ENCODE data around the gene OR3A2. TPM values are rescaled to one million over a fixed set of nuclear protein-coding genes. Genes with fewer than 3 reads are reported as not detected.

The OR3A2 gene
- total and polyA plus RNA-seq, 9 of the 15 experiments (the other 6 are each of a cell fraction or from before 2014, with no cell fraction given), result not detected

Small RNAs within 50 kb of the gene (small RNA-seq; reads per million reads assigned to genes)
- gene OR1AC1P, result not detected

Other genes with a start within 250 kb of the OR3A2 start
Only the 7 nearest of the 11 such genes appear.
- gene OR3A1, start 87.9 kb downstream of the OR3A2 start, total RNA-seq (2014; rRNA removed), result not detected in 2 replicates
- gene OR3A1, start 87.9 kb downstream of the OR3A2 start, total RNA-seq (2014; rRNA removed; fragmentation: Illumina TruSeq; extraction: Trizol), result not detected in 2 replicates
- not detected in 2 replicates for gene OR3A1, start 87.9 kb downstream of the OR3A2 start, total RNA-seq (2015; rRNA removed; fragmentation: Illumina TruSeq; extraction: Trizol)
- not detected in 2 replicates for gene OR3A1, start 87.9 kb downstream of the OR3A2 start, total RNA-seq (2021)
- not detected in 2 replicates for gene OR3A1, start 87.9 kb downstream of the OR3A2 start, polyA plus RNA-seq (2011; rRNA removed)
- not detected in 2 replicates for gene OR3A1, start 87.9 kb downstream of the OR3A2 start, polyA plus RNA-seq (2014; fragmentation: Illumina TruSeq; extraction: Trizol)
- gene OR3A1, start 87.9 kb downstream of the OR3A2 start, polyA plus RNA-seq (2014; fragmentation: Nextera tagmentation; extraction: Ambion mirVana), result not detected
- gene OR3A1, start 87.9 kb downstream of the OR3A2 start, polyA plus RNA-seq (2014; rRNA removed), result not detected in 2 replicates
- gene OR1E1, start 12.1 kb upstream of the OR3A2 start, total RNA-seq (2014; rRNA removed), result not detected in 2 replicates
- not detected in 2 replicates for gene OR1E1, start 12.1 kb upstream of the OR3A2 start, total RNA-seq (2014; rRNA removed; fragmentation: Illumina TruSeq; extraction: Trizol)
- gene OR1E1, start 12.1 kb upstream of the OR3A2 start, total RNA-seq (2015; rRNA removed; fragmentation: Illumina TruSeq; extraction: Trizol), result not detected in 2 replicates
- not detected in 2 replicates for gene OR1E1, start 12.1 kb upstream of the OR3A2 start, total RNA-seq (2021)
- not detected in 2 replicates for gene OR1E1, start 12.1 kb upstream of the OR3A2 start, polyA plus RNA-seq (2011; rRNA removed)
- gene OR1E1, start 12.1 kb upstream of the OR3A2 start, polyA plus RNA-seq (2014; fragmentation: Illumina TruSeq; extraction: Trizol), result not detected in 2 replicates
- gene OR1E1, start 12.1 kb upstream of the OR3A2 start, polyA plus RNA-seq (2014; fragmentation: Nextera tagmentation; extraction: Ambion mirVana), result not detected
- gene OR1E1, start 12.1 kb upstream of the OR3A2 start, polyA plus RNA-seq (2014; rRNA removed), result not detected in 2 replicates
- gene OR3A3, start 25.1 kb upstream of the OR3A2 start, total RNA-seq (2014; rRNA removed), result not detected in 2 replicates
- gene OR3A3, start 25.1 kb upstream of the OR3A2 start, total RNA-seq (2014; rRNA removed; fragmentation: Illumina TruSeq; extraction: Trizol), result not detected in 2 replicates
- gene OR3A3, start 25.1 kb upstream of the OR3A2 start, total RNA-seq (2015; rRNA removed; fragmentation: Illumina TruSeq; extraction: Trizol), result not detected in 2 replicates
- not detected in 2 replicates for gene OR3A3, start 25.1 kb upstream of the OR3A2 start, total RNA-seq (2021)
- gene OR3A3, start 25.1 kb upstream of the OR3A2 start, polyA plus RNA-seq (2011; rRNA removed), result not detected in 2 replicates
- gene OR3A3, start 25.1 kb upstream of the OR3A2 start, polyA plus RNA-seq (2014; fragmentation: Illumina TruSeq; extraction: Trizol), result not detected in 2 replicates
- not detected for gene OR3A3, start 25.1 kb upstream of the OR3A2 start, polyA plus RNA-seq (2014; fragmentation: Nextera tagmentation; extraction: Ambion mirVana)
- gene OR3A3, start 25.1 kb upstream of the OR3A2 start, polyA plus RNA-seq (2014; rRNA removed), result not detected in 2 replicates
- not detected in 2 replicates for gene OR1E2, start 47.5 kb upstream of the OR3A2 start, total RNA-seq (2014; rRNA removed)
- gene OR1E2, start 47.5 kb upstream of the OR3A2 start, total RNA-seq (2014; rRNA removed; fragmentation: Illumina TruSeq; extraction: Trizol), result not detected in 2 replicates
- gene OR1E2, start 47.5 kb upstream of the OR3A2 start, total RNA-seq (2015; rRNA removed; fragmentation: Illumina TruSeq; extraction: Trizol), result not detected in 2 replicates
- gene OR1E2, start 47.5 kb upstream of the OR3A2 start, total RNA-seq (2021), result not detected in 2 replicates
- not detected in 2 replicates for gene OR1E2, start 47.5 kb upstream of the OR3A2 start, polyA plus RNA-seq (2011; rRNA removed)
- gene OR1E2, start 47.5 kb upstream of the OR3A2 start, polyA plus RNA-seq (2014; fragmentation: Illumina TruSeq; extraction: Trizol), result not detected in 2 replicates
- gene OR1E2, start 47.5 kb upstream of the OR3A2 start, polyA plus RNA-seq (2014; fragmentation: Nextera tagmentation; extraction: Ambion mirVana), result not detected
- gene OR1E2, start 47.5 kb upstream of the OR3A2 start, polyA plus RNA-seq (2014; rRNA removed), result not detected in 2 replicates
- 0.16 and 0.18 TPM in 2 replicates for gene SPATA22, start 85.5 kb upstream of the OR3A2 start, total RNA-seq (2014; rRNA removed)
- gene SPATA22, start 85.5 kb upstream of the OR3A2 start, total RNA-seq (2014; rRNA removed; fragmentation: Illumina TruSeq; extraction: Trizol), result 0.44 and 0.73 TPM in 2 replicates
- 0.33 and 0.38 TPM in 2 replicates for gene SPATA22, start 85.5 kb upstream of the OR3A2 start, total RNA-seq (2015; rRNA removed; fragmentation: Illumina TruSeq; extraction: Trizol)
- gene SPATA22, start 85.5 kb upstream of the OR3A2 start, total RNA-seq (2021), result 0.33 TPM in 1 of 2 replicates, not detected in the other
- 0.17 TPM in 1 of 2 replicates, not detected in the other for gene SPATA22, start 85.5 kb upstream of the OR3A2 start, polyA plus RNA-seq (2011; rRNA removed)
- 0.62 and 0.77 TPM in 2 replicates for gene SPATA22, start 85.5 kb upstream of the OR3A2 start, polyA plus RNA-seq (2014; fragmentation: Illumina TruSeq; extraction: Trizol)
- under 1 TPM; 0.48 to 0.66 TPM for gene SPATA22, start 85.5 kb upstream of the OR3A2 start, polyA plus RNA-seq (2014; fragmentation: Nextera tagmentation; extraction: Ambion mirVana)
- gene SPATA22, start 85.5 kb upstream of the OR3A2 start, polyA plus RNA-seq (2014; rRNA removed), result 0.36 and 0.53 TPM in 2 replicates
- gene ASPA, start 89.7 kb upstream of the OR3A2 start, total RNA-seq (2014; rRNA removed), result not detected in 2 replicates
- not detected in 2 replicates for gene ASPA, start 89.7 kb upstream of the OR3A2 start, total RNA-seq (2014; rRNA removed; fragmentation: Illumina TruSeq; extraction: Trizol)
- gene ASPA, start 89.7 kb upstream of the OR3A2 start, total RNA-seq (2015; rRNA removed; fragmentation: Illumina TruSeq; extraction: Trizol), result not detected in 2 replicates
- not detected in 2 replicates for gene ASPA, start 89.7 kb upstream of the OR3A2 start, total RNA-seq (2021)
- gene ASPA, start 89.7 kb upstream of the OR3A2 start, polyA plus RNA-seq (2011; rRNA removed), result not detected in 2 replicates
- gene ASPA, start 89.7 kb upstream of the OR3A2 start, polyA plus RNA-seq (2014; fragmentation: Illumina TruSeq; extraction: Trizol), result not detected in 2 replicates
- gene ASPA, start 89.7 kb upstream of the OR3A2 start, polyA plus RNA-seq (2014; fragmentation: Nextera tagmentation; extraction: Ambion mirVana), result not detected
- gene ASPA, start 89.7 kb upstream of the OR3A2 start, polyA plus RNA-seq (2014; rRNA removed), result not detected in 2 replicates
- gene TRPV3, start 171.5 kb upstream of the OR3A2 start, total RNA-seq (2014; rRNA removed), result 0.09 TPM in 1 of 2 replicates, not detected in the other
- gene TRPV3, start 171.5 kb upstream of the OR3A2 start, total RNA-seq (2014; rRNA removed; fragmentation: Illumina TruSeq; extraction: Trizol), result 0.07 and 0.10 TPM in 2 replicates
- 0.11 TPM in 2 replicates for gene TRPV3, start 171.5 kb upstream of the OR3A2 start, total RNA-seq (2015; rRNA removed; fragmentation: Illumina TruSeq; extraction: Trizol)
- 0.11 and 0.18 TPM in 2 replicates for gene TRPV3, start 171.5 kb upstream of the OR3A2 start, total RNA-seq (2021)
- gene TRPV3, start 171.5 kb upstream of the OR3A2 start, polyA plus RNA-seq (2011; rRNA removed), result 0.09 and 0.22 TPM in 2 replicates
- 0.08 and 0.10 TPM in 2 replicates for gene TRPV3, start 171.5 kb upstream of the OR3A2 start, polyA plus RNA-seq (2014; fragmentation: Illumina TruSeq; extraction: Trizol)
- under 1 TPM in 1 of 2 experiments, not detected in 1; 0.03 TPM for gene TRPV3, start 171.5 kb upstream of the OR3A2 start, polyA plus RNA-seq (2014; fragmentation: Nextera tagmentation; extraction: Ambion mirVana)
- gene TRPV3, start 171.5 kb upstream of the OR3A2 start, polyA plus RNA-seq (2014; rRNA removed), result 0.42 and 0.55 TPM in 2 replicates